DND-41 (cell line): Measurements from ENCODE around the gene AFF3.

Source experiments
- CTCF ChIP-seq: IDR thresholded peaks from 2 replicates; pipeline ENCODE4 v1.5.1; 2012; ENCODE audit warnings: borderline replicate concordance, low read length, moderate library complexity, mild to moderate bottlenecking; ENCODE audit not compliant: poor library complexity, severe bottlenecking; ENCODE audit errors: extremely low read depth
- EZH2 ChIP-seq: IDR thresholded peaks from 3 replicates; pipeline ENCODE4 v1.6.1; 2012; ENCODE audit warnings: borderline replicate concordance, low read depth, mild to moderate bottlenecking, moderate library complexity, low read length, inconsistent platforms; ENCODE audit not compliant: severe bottlenecking

GRCh38 chr2:99865818-99866676 lies 276.3 kb downstream of the AFF3 start:
- no peak for TF ChIP-seq CTCF
- no peak for TF ChIP-seq EZH2
